Duodenal mucosa (tissue), 2 donors: ENCODE measurements around the gene ERGIC1.
"Not testable (repeated sequence)": the region's sequence is repeated elsewhere in the genome, so short reads cannot be mapped to it uniquely, and the experiment has no call there.

Experiments
- H3K27ac ChIP-seq: one replicate; pipeline ENCODE4 v1.7.0; 2013; ENCODE audit warnings: low read depth, low read length
- H3K27me3 ChIP-seq, 2 donors: one replicate each; pipeline ENCODE4 v1.7.0; 2013; ENCODE audit warnings: low read length in 2 of 2, control low read depth in 1 of 2; ENCODE audit not compliant: insufficient read depth in 2 of 2, control insufficient read depth in 1 of 2
- H3K36me3 ChIP-seq, 2 donors: one replicate each; pipeline ENCODE4 v1.7.0; 2013; ENCODE audit warnings: low read length in 2 of 2, control low read depth in 1 of 2; ENCODE audit not compliant: insufficient read depth in 2 of 2, control insufficient read depth in 1 of 2
- H3K4me1 ChIP-seq, 2 donors: one replicate each; pipeline ENCODE4 v1.7.0; 2013; ENCODE audit warnings: low read length in 2 of 2, control low read depth in 1 of 2; ENCODE audit not compliant: insufficient read depth in 2 of 2, control insufficient read depth in 1 of 2
- H3K4me3 ChIP-seq, 2 donors: one replicate each; pipeline ENCODE4 v1.7.0; 2013; ENCODE audit warnings: low read length in 2 of 2, low read depth in 1 of 2
- H3K9ac ChIP-seq, 2 donors: one replicate each; pipeline ENCODE4 v1.7.0; 2013; ENCODE audit warnings: low read length in 2 of 2, low read depth in 1 of 2
- H3K9me3 ChIP-seq, 2 donors: one replicate each; pipeline ENCODE4 v1.7.0; 2013; ENCODE audit warnings: low read length in 2 of 2, control low read depth in 1 of 2; ENCODE audit not compliant: control insufficient read depth in 1 of 2

Gene ERGIC1

GRCh38 chr5:172833686-172834414 is at the start of gene ERGIC1:
Gene ERGIC1, plus strand, starts transcription at chr5:172834251. Its CDS starts 163 bp downstream, at chr5:172834414.
- Histone ChIP-seq H3K27me3 (no peaks in the 10 kb centered on the region), H3K36me3 (no peaks in the 10 kb centered on the region), H3K4me3 (peak within 1 kb of the TSS; percentile 80 to 87), H3K9ac (peak within 1 kb of the TSS; percentile 80 to 89), H3K27ac (peak within 1 kb of the TSS; percentile 80), H3K9me3 (no peaks in the 10 kb centered on the region), H3K4me1 (peaks cover 33 to 43% of the 10 kb centered on the region in 2 donors)

- Histone ChIP-seq H3K36me3 (no peaks in the 10 kb centered on the region), H3K27ac (no peak overlapping the region)
Measured at GRCh38 chr5:172785429-172786088, 48.5 kb upstream of the ERGIC1 start.

GRCh38 chr5:172786736-172787462 is 47.2 kb upstream of the ERGIC1 start:
- Histone ChIP-seq H3K27ac (no peak overlapping the region), H3K36me3 (no peaks in the 10 kb centered on the region), H3K9ac (no peak overlapping the region), H3K27me3 (no peaks in the 10 kb centered on the region), H3K4me1 (peaks cover 19 to 41% of the 10 kb centered on the region in 2 donors), H3K9me3 (no peaks in the 10 kb centered on the region), H3K4me3 (no peak overlapping the region)

More at GRCh38 chr5:172785429-172786088, 48.5 kb upstream of the ERGIC1 start:
- Histone ChIP-seq H3K9me3 (no peaks in the 10 kb centered on the region), H3K4me3 (no peak overlapping the region), H3K4me1 (peaks cover 19 to 38% of the 10 kb centered on the region in 2 donors), H3K9ac (no peak overlapping the region), H3K27me3 (no peaks in the 10 kb centered on the region)

GRCh38 chr5:172787538-172787937 is 46.5 kb upstream of the ERGIC1 start:
- not testable (repeated sequence) for H3K27ac ChIP-seq, H3K9ac ChIP-seq, H3K36me3 ChIP-seq, H3K4me3 ChIP-seq, H3K9me3 ChIP-seq, H3K27me3 ChIP-seq
- peaks cover 19 to 41% of the 10 kb centered on the region in 2 donors for H3K4me1 ChIP-seq

- H3K27ac ChIP-seq, result peak overlapping the region; percentile 91
- peak overlapping the region in 1 of 2 donors; percentile 8 for H3K4me3 ChIP-seq
- peak overlapping the region; percentile 70 to 73 for H3K9ac ChIP-seq
- no peaks in the 10 kb centered on the region for H3K27me3 ChIP-seq
- no peaks in the 10 kb centered on the region for H3K36me3 ChIP-seq
- no peaks in the 10 kb centered on the region for H3K9me3 ChIP-seq
- H3K4me1 ChIP-seq, result peaks cover 23 to 38% of the 10 kb centered on the region in 2 donors
Measured at GRCh38 chr5:172788771-172789686, 45.0 kb upstream of the ERGIC1 start.

- H3K36me3 ChIP-seq, result no peaks in the 10 kb centered on the region
- no peaks in the 10 kb centered on the region for H3K27me3 ChIP-seq
- peak overlapping the region; percentile 70 to 73 for H3K9ac ChIP-seq
- H3K27ac ChIP-seq, result peak overlapping the region; percentile 91
- peaks cover 29 to 38% of the 10 kb centered on the region in 2 donors for H3K4me1 ChIP-seq
- H3K9me3 ChIP-seq, result no peaks in the 10 kb centered on the region
- H3K4me3 ChIP-seq, result no peak overlapping the region
Measured at GRCh38 chr5:172789687-172790495, 44.2 kb upstream of the ERGIC1 start.

- Histone ChIP-seq H3K9ac (no peak overlapping the region), H3K4me3 (no peak overlapping the region), H3K4me1 (peaks cover 29 to 35% of the 10 kb centered on the region in 2 donors), H3K36me3 (no peaks in the 10 kb centered on the region), H3K27ac (no peak overlapping the region), H3K27me3 (no peaks in the 10 kb centered on the region), H3K9me3 (no peaks in the 10 kb centered on the region)
Measured at GRCh38 chr5:172790496-172790889, 43.6 kb upstream of the ERGIC1 start.

- Histone ChIP-seq H3K27ac (no peak overlapping the region), H3K4me3 (no peak overlapping the region), H3K4me1 (peaks cover 27 to 29% of the 10 kb centered on the region in 2 donors), H3K9ac (no peak overlapping the region), H3K27me3 (no peaks in the 10 kb centered on the region), H3K36me3 (no peaks in the 10 kb centered on the region), H3K9me3 (no peaks in the 10 kb centered on the region)
Measured at GRCh38 chr5:172791286-172791685, 42.8 kb upstream of the ERGIC1 start.
